BE2C (cell line): ENCODE results near the gene PRDM8.
"Not testable (repeated sequence)": the region's sequence is repeated elsewhere in the genome, so short reads cannot be mapped to it uniquely, and the experiment has no call there.

Source experiments
- DNase-seq: peaks from one replicate; pipeline ENCODE4 v3.0.0-alpha.2; 2020
- H3K27me3 ChIP-seq: fragments of 250-450 bp; sonication (Bioruptor Pico); 2 replicates; pipeline ENCODE4 v1.5.1; 2020; ENCODE audit warnings: mild to moderate bottlenecking
- H3K36me3 ChIP-seq: fragments of 250-450 bp; sonication (Bioruptor Pico); 2 replicates; pipeline ENCODE4 v1.5.1; 2020; ENCODE audit warnings: mild to moderate bottlenecking
- H3K4me1 ChIP-seq: fragments of 250-450 bp; sonication (Bioruptor Pico); 2 replicates; pipeline ENCODE4 v1.5.1; 2020
- H3K4me3 ChIP-seq: 2 replicates; pipeline ENCODE4 v1.5.1; 2011; ENCODE audit warnings: low read depth, low read length
- H3K9me3 ChIP-seq: fragments of 250-450 bp; sonication (Bioruptor Pico); 2 replicates; pipeline ENCODE4 v1.5.1; 2020
- CTCF ChIP-seq: IDR thresholded peaks from 2 replicates; pipeline ENCODE4 v1.5.1; 2012; ENCODE audit warnings: mild to moderate bottlenecking, low read depth, low read length

The PRDM8 gene

GRCh38 chr4:80171656-80172055, 25.6 kb upstream of the PRDM8 start:
- Histone ChIP-seq H3K36me3 (no peaks in the 10 kb centered on the region), H3K27me3 (no peaks in the 10 kb centered on the region), H3K4me1 (no peaks in the 10 kb centered on the region), H3K9me3 (no peaks in the 10 kb centered on the region), H3K4me3 (no peak overlapping the region)
- no peak for DNase-seq
- no peak for TF ChIP-seq CTCF

- H3K4me3 ChIP-seq: no peak overlapping the region
- no peak for DNase-seq
- no peaks in the 10 kb centered on the region for H3K36me3 ChIP-seq
- H3K9me3 ChIP-seq: no peaks in the 10 kb centered on the region
- H3K4me1 ChIP-seq: no peaks in the 10 kb centered on the region
- TF ChIP-seq CTCF: no peak
- no peaks in the 10 kb centered on the region for H3K27me3 ChIP-seq
Observed at GRCh38 chr4:80172203-80172602, 25.1 kb upstream of the PRDM8 start.

- Histone ChIP-seq H3K4me3 (no peak overlapping the region), H3K27me3 (no peaks in the 10 kb centered on the region), H3K9me3 (no peaks in the 10 kb centered on the region), H3K4me1 (no peaks in the 10 kb centered on the region), H3K36me3 (no peaks in the 10 kb centered on the region)
- TF ChIP-seq CTCF: no peak
- DNase-seq: no peak
Observed at GRCh38 chr4:80173401-80173800, 23.9 kb upstream of the PRDM8 start.

GRCh38 chr4:80173841-80174240, 23.5 kb upstream of the PRDM8 start:
- no peak for DNase-seq
- Histone ChIP-seq H3K4me3 (no peak overlapping the region), H3K9me3 (no peaks in the 10 kb centered on the region), H3K27me3 (no peaks in the 10 kb centered on the region), H3K4me1 (no peaks in the 10 kb centered on the region), H3K36me3 (no peaks in the 10 kb centered on the region)
- TF ChIP-seq CTCF: no peak

DNA sequence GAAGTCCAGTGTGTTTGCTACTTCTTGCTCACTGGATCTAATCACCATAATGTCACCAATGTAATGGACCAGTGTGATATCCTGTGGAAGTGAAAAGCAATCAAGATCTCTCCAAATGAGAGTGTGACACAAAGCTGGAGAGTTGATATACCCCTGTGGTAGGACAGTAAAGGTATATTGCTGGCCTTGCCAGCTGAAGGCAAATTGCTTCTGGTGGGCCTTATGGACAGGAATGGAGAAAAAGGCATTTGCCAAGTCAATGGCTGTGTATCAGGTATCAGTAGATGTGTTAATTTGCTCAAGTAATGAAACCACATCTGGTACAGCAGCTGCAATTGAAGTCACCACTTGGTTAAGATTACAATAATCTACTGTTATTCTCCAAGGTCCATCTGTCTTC, 19.5 kb upstream of the PRDM8 start:
- not testable (repeated sequence) for H3K9me3 ChIP-seq, H3K27me3 ChIP-seq, DNase-seq, H3K4me1 ChIP-seq, H3K36me3 ChIP-seq, H3K4me3 ChIP-seq

GRCh38 chr4:80178964-80179363, 18.3 kb upstream of the PRDM8 start:
- no peak overlapping the region for H3K4me3 ChIP-seq
- no peak for TF ChIP-seq CTCF
- H3K27me3 ChIP-seq: peaks cover 9% of the 10 kb centered on the region
- H3K4me1 ChIP-seq: no peaks in the 10 kb centered on the region; the same call in 1 of the 2 replicates
- H3K9me3 ChIP-seq: no peaks in the 10 kb centered on the region
- no peaks in the 10 kb centered on the region for H3K36me3 ChIP-seq
- DNase-seq: no peak

DNA sequence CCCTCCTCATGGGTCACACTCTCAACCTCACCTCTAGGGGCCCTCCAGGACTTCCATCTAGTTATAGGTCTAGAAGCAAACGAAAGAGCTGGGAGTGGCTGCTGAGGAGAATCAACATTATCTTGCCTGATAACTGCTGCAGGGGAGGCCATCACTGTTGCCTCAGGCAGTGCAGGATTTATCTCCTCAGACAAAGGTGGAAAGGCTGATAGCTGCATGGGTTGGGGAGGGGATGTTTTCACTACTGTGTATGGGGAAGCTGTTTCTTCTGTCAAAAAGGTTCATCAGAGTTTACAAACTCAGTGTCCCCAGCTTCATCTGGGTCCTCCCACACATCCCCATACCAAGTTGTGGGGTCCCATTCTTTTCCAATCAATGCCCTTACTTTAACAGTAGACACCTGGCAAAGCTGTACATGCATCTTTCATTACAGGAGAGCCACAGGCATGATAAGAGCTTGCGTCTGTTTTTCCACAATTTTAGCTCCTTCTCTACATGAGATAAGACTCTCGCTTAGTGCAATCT, 17.6 kb upstream of the PRDM8 start:
- DNase-seq: no peak
- Histone ChIP-seq H3K36me3 (no peaks in the 10 kb centered on the region), H3K27me3 (peaks cover 13% of the 10 kb centered on the region), H3K9me3 (no peaks in the 10 kb centered on the region), H3K4me1 (peaks cover 4% of the 10 kb centered on the region), H3K4me3 (no peak overlapping the region)
- no peak for TF ChIP-seq CTCF
